OCI-LY7 (cell line): ENCODE measurements around the gene TPCN2. TPM values are rescaled to one million over a fixed set of nuclear protein-coding genes. Genes with fewer than 3 reads are reported as not detected.

Experiments used
- BruUV-seq: library from RNA; stranded (reverse); fragments of 400-500 nt; replicated peaks from 2 replicates; lab custom pipeline; 2021; lab: Mats Ljungman, UMichigan
- CTCF ChIA-PET: fragments of 300-600 bp; sonication (Branson Sonifier 250); formaldehyde crosslinking; loops from one replicate; lab custom pipeline; 2022; ENCODE audit warnings: antibody characterized with exemption; ENCODE audit not compliant: unreplicated experiment; lab: Charles Lee
- POLR2A ChIA-PET: fragments of 300-600 bp; sonication (Branson Sonifier 250); formaldehyde crosslinking; loops from one replicate; lab custom pipeline; 2022; ENCODE audit warnings: antibody characterized with exemption; lab: Charles Lee
- DNase-seq: peaks from one replicate; pipeline ENCODE4 v3.0.0-alpha.2; 2015; ENCODE audit warnings: low spot score
- H2AFZ ChIP-seq: fragments of 200-600 bp; sonication (generic), shearing (Covaris generic); 2 replicates; pipeline ENCODE4 v1.6.1; 2014; ENCODE audit warnings: mild to moderate bottlenecking, antibody characterized with exemption, low read length, moderate library complexity
- H3K27ac ChIP-seq: fragments of 200-600 bp; sonication (generic); 2 replicates; pipeline ENCODE4 v1.5.1; 2014; ENCODE audit warnings: mixed run types, low read depth, mild to moderate bottlenecking, moderate library complexity, low read length, inconsistent platforms; ENCODE audit not compliant: poor library complexity, severe bottlenecking
- H3K36me3 ChIP-seq: fragments of 200-600 bp; sonication (generic); 2 replicates; pipeline ENCODE4 v1.6.1; 2014; ENCODE audit warnings: mild to moderate bottlenecking, antibody characterized with exemption, low read length, moderate library complexity, mixed read lengths; ENCODE audit not compliant: insufficient read depth
- H3K4me1 ChIP-seq: fragments of 200-600 bp; sonication (generic); 2 replicates; pipeline ENCODE4 v1.5.1; 2014; ENCODE audit warnings: mild to moderate bottlenecking, low read length; ENCODE audit not compliant: insufficient read depth, poor library complexity, severe bottlenecking
- H3K4me2 ChIP-seq: fragments of 200-600 bp; sonication (generic); 2 replicates; pipeline ENCODE4 v1.6.1; 2014; ENCODE audit warnings: mild to moderate bottlenecking, low read length
- H3K4me3 ChIP-seq: fragments of 200-600 bp; sonication (generic); 2 replicates; pipeline ENCODE4 v1.5.1; 2014; ENCODE audit warnings: mild to moderate bottlenecking, low read depth, low read length; ENCODE audit not compliant: poor library complexity, severe bottlenecking
- H3K79me2 ChIP-seq: fragments of 200-600 bp; sonication (generic); 2 replicates; pipeline ENCODE4 v1.6.1; 2016; ENCODE audit warnings: low read depth, mild to moderate bottlenecking, low read length, moderate library complexity, mixed read lengths; ENCODE audit not compliant: insufficient read depth
- H3K9me2 ChIP-seq: fragments of 200-600 bp; sonication (generic); 2 replicates; pipeline ENCODE4 v1.6.1; 2016; ENCODE audit warnings: mild to moderate bottlenecking, low read length, mixed read lengths; ENCODE audit not compliant: insufficient read depth
- H3K9me3 ChIP-seq: fragments of 200-600 bp; sonication (generic); 2 replicates; pipeline ENCODE4 v1.6.1; 2014; ENCODE audit warnings: mild to moderate bottlenecking, mixed run types, low read length, mixed read lengths
- H4K20me1 ChIP-seq: fragments of 200-600 bp; sonication (generic); 2 replicates; pipeline ENCODE4 v1.6.1; 2014; ENCODE audit warnings: mild to moderate bottlenecking, antibody characterized with exemption, low read length, moderate library complexity, mixed read lengths; ENCODE audit not compliant: insufficient read depth
- CTCF ChIP-seq: fragments of 200-600 bp; sonication (generic); conservative IDR thresholded peaks from 2 replicates; pipeline ENCODE4 v1.5.1; 2014; ENCODE audit warnings: mild to moderate bottlenecking, antibody characterized with exemption, low read length, moderate library complexity, mixed read lengths
- EZH2phosphoT487 ChIP-seq: fragments of 200-600 bp; sonication (generic); IDR thresholded peaks from 2 replicates; pipeline ENCODE4 v1.6.1; 2018; ENCODE audit warnings: low read depth, borderline replicate concordance, mild to moderate bottlenecking, mixed run types, antibody characterized with exemption, low read length, moderate library complexity, mixed read lengths
- intact Hi-C: fragments of 100-400 bp; cut with micrococcal nuclease; formaldehyde crosslinking; loops from one replicate; pipeline ENCODE4 v1.10.0; 2022; ENCODE audit not compliant: unreplicated experiment
- total RNA-seq, 2 experiments: library from RNA; depleted of rRNA in 1 of 2; stranded (reverse); fragments of >200 nt in 1 of 2; shearing (Covaris generic) in 1 of 2; gene quantifications; 2 replicates each; pipeline ENCODE4 v1.2.3, GENCODE V29; 2014 to 2022

TPCN2 gene
- total RNA-seq, 2 experiments from 2014 or later: 21.5 to 65.2 TPM

- CTCF ChIA-PET: no interaction called here
- Histone ChIP-seq H3K36me3 (peaks cover 64% of the 10 kb centered on the region), H3K9me3 (no peaks in the 10 kb centered on the region), H3K79me2 (peaks cover 33% of the 10 kb centered on the region; the same call in 1 of the 2 replicates), H3K4me1 (peaks cover 53% of the 10 kb centered on the region), H3K27ac (peak overlapping the region; percentile 96), H3K9me2 (no peaks in the 10 kb centered on the region), H2AFZ (no peak overlapping the region), H3K4me3 (no peak overlapping the region), H4K20me1 (no peaks in the 10 kb centered on the region), H3K4me2 (peak overlapping the region; percentile 74; the same call in 1 of the 2 replicates)
- TF ChIP-seq CTCF (no peak), EZH2phosphoT487 (no peak)
- intact Hi-C loops: no loop called here
- POLR2A ChIA-PET: interaction anchor here (2.1 kb wide), 1 partner anchor 12 kb away, joined by 8 read pairs; no protein-coding TSS in a partner anchor
- no peak for DNase-seq
- BruUV-seq: no TSS peak
Observed at GRCh38 chr11:69057236-69057635, 8.5 kb downstream of the TPCN2 start.

DNA sequence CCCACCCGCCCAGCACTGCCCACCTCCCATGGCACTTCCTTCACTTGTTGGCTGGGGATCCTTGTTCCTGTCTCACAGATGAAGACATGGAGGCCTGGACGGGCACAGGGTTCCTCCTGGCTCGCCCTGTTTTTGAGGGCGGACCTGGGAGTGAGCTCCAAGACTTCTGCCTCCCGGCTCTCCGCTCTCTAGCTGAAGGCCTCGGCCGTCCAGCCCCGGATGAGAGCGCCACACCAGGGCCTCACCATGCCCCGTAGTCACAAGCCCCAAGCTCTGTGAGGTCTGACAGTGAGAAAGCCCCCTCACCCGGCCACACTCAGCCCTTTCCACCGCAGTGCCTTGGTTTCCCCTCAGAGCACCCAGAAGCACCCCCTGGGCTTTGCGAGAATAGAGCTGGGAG lies 9.1 kb downstream of the TPCN2 start:
- H3K4me1 ChIP-seq: peaks cover 47% of the 10 kb centered on the region
- ChIA-PET POLR2A (no interaction called here), CTCF (no interaction called here)
- no peaks in the 10 kb centered on the region for H3K9me2 ChIP-seq
- no peak overlapping the region for H3K27ac ChIP-seq
- peaks cover 30% of the 10 kb centered on the region; the same call in 1 of the 2 replicates for H3K79me2 ChIP-seq
- TF ChIP-seq EZH2phosphoT487 (no peak), CTCF (no peak)
- H3K4me3 ChIP-seq: no peak overlapping the region
- H4K20me1 ChIP-seq: no peaks in the 10 kb centered on the region
- no peak overlapping the region for H2AFZ ChIP-seq
- H3K36me3 ChIP-seq: peaks cover 69% of the 10 kb centered on the region
- no peak overlapping the region for H3K4me2 ChIP-seq
- BruUV-seq: no TSS peak
- no peak for DNase-seq
- H3K9me3 ChIP-seq: no peaks in the 10 kb centered on the region
- intact Hi-C loops: no loop called here

- no peak overlapping the region for H3K4me2 ChIP-seq
- no peaks in the 10 kb centered on the region for H3K9me3 ChIP-seq
- BruUV-seq: no TSS peak
- H3K4me1 ChIP-seq: peaks cover 38% of the 10 kb centered on the region
- no peak overlapping the region for H2AFZ ChIP-seq
- no peak overlapping the region for H3K27ac ChIP-seq
- H3K79me2 ChIP-seq: peaks cover 21% of the 10 kb centered on the region; the same call in 1 of the 2 replicates
- TF ChIP-seq CTCF (no peak), EZH2phosphoT487 (no peak)
- ChIA-PET POLR2A (interaction anchor here (0.6 kb wide), 2 partner anchors 12 to 32 kb away, joined by 3 to 5 read pairs; no protein-coding TSS in a partner anchor), CTCF (no interaction called here)
- no peak for DNase-seq
- intact Hi-C loops: no loop called here
- H4K20me1 ChIP-seq: no peaks in the 10 kb centered on the region
- H3K4me3 ChIP-seq: no peak overlapping the region
- H3K36me3 ChIP-seq: peaks cover 77% of the 10 kb centered on the region
- no peaks in the 10 kb centered on the region for H3K9me2 ChIP-seq
Observed at GRCh38 chr11:69058511-69059270, 10.0 kb downstream of the TPCN2 start.
